HL-60/S4 treated with retinoic acid at 250 ng/mL for 4 days and 3 days (cell line): Measurements from ENCODE around the gene FAM114A2.

Source experiments
- in situ Hi-C: fragments of 300-500 bp; cut with MboI; formaldehyde crosslinking; loops from 2 replicates; pipeline ENCODE4 v1.7.0; 2022; ENCODE audit warnings: low sequenced_read_pairs

Gene FAM114A2

GRCh38 chr5:153987301-153987700, 51.4 kb downstream of the FAM114A2 start:
- in situ Hi-C loops = loop anchor here (25.0 kb wide), 1 partner anchor 625 kb away; no protein-coding TSS in a partner anchor

GRCh38 chr5:153985498-153985897, 53.2 kb downstream of the FAM114A2 start:
- in situ Hi-C loops = loop anchor here (25.0 kb wide), 1 partner anchor 627 kb away; no protein-coding TSS in a partner anchor

GRCh38 chr5:153983885-153984284, 54.8 kb downstream of the FAM114A2 start:
- in situ Hi-C loops = loop anchor here (25.0 kb wide), 1 partner anchor 628 kb away; no protein-coding TSS in a partner anchor

GRCh38 chr5:153981905-153982605, 56.7 kb downstream of the FAM114A2 start:
- in situ Hi-C loops = loop anchor here (25.0 kb wide), 1 partner anchor 630 kb away; no protein-coding TSS in a partner anchor

GRCh38 chr5:153979028-153979783, 59.5 kb downstream of the FAM114A2 start:
- in situ Hi-C loops = loop anchor here (25.0 kb wide), 1 partner anchor 633 kb away; no protein-coding TSS in a partner anchor

GRCh38 chr5:153974813-153975163, 63.9 kb downstream of the FAM114A2 start:
- in situ Hi-C loops = loop anchor here (25.0 kb wide), 2 partner anchors 638 to 1412 kb away; no protein-coding TSS in a partner anchor

- in situ Hi-C loops = loop anchor here (25.0 kb wide), 1 partner anchor 1412 kb away; no protein-coding TSS in a partner anchor
These were observed 64.4 kb downstream of the FAM114A2 start for GRCh38 chr5:153974131-153974812.

- in situ Hi-C loops = loop anchor here (25.0 kb wide), 1 partner anchor 1410 kb away; no protein-coding TSS in a partner anchor
These were observed 66.5 kb downstream of the FAM114A2 start for GRCh38 chr5:153972240-153972639.

- in situ Hi-C loops = loop anchor here (25.0 kb wide), 1 partner anchor 1408 kb away; no protein-coding TSS in a partner anchor
These were observed 68.2 kb downstream of the FAM114A2 start for GRCh38 chr5:153970496-153970895.

GRCh38 chr5:153969563-153969895, 69.2 kb downstream of the FAM114A2 start:
- in situ Hi-C loops = loop anchor here (25.0 kb wide), 1 partner anchor 1407 kb away; no protein-coding TSS in a partner anchor

- in situ Hi-C loops = loop anchor here (25.0 kb wide), 1 partner anchor 1407 kb away; no protein-coding TSS in a partner anchor
These were observed 69.7 kb downstream of the FAM114A2 start for GRCh38 chr5:153968761-153969562.

- in situ Hi-C loops = loop anchor here (25.0 kb wide), 1 partner anchor 1403 kb away; no protein-coding TSS in a partner anchor
These were observed 73.6 kb downstream of the FAM114A2 start for GRCh38 chr5:153964880-153965645.

- in situ Hi-C loops = loop anchor here (25.0 kb wide), 1 partner anchor 1402 kb away; no protein-coding TSS in a partner anchor
These were observed 74.4 kb downstream of the FAM114A2 start for GRCh38 chr5:153964191-153964879.

GRCh38 chr5:153960269-153961215, 78.2 kb downstream of the FAM114A2 start:
- in situ Hi-C loops = loop anchor here (25.0 kb wide), 1 partner anchor 1398 kb away; no protein-coding TSS in a partner anchor

GRCh38 chr5:153959134-153959957, 79.4 kb downstream of the FAM114A2 start:
- in situ Hi-C loops = loop anchor here (25.0 kb wide), 1 partner anchor 1397 kb away; no protein-coding TSS in a partner anchor

GRCh38 chr5:153957205-153957604, 81.5 kb downstream of the FAM114A2 start:
- in situ Hi-C loops = loop anchor here (25.0 kb wide), 1 partner anchor 1395 kb away; no protein-coding TSS in a partner anchor
